GM23338 (cell line): ENCODE measurements around the gene ERF. TPM values are rescaled to one million over a fixed set of nuclear protein-coding genes. Genes with fewer than 3 reads are reported as not detected.

Experiments used
- ATAC-seq: fragments of 200-7000 bp; cut with Tn5 transposase; 3 replicates; pipeline ENCODE4 v1.9.1; 2020
- DNase-seq: peaks from one replicate; pipeline ENCODE4 v3.0.0-alpha.2; 2015; ENCODE audit warnings: low spot score
- H2AFZ ChIP-seq: fragments of 200-600 bp; sonication (generic); 2 replicates; pipeline ENCODE4 v1.8.0; 2016; ENCODE audit warnings: antibody characterized with exemption, mild to moderate bottlenecking, moderate library complexity
- H3F3A ChIP-seq: fragments of 200-600 bp; sonication (generic); replicated peaks from 2 replicates; pipeline ENCODE4 v1.8.0; 2017; ENCODE audit warnings: antibody characterized with exemption, mixed run types, low read depth
- H3K27ac ChIP-seq: fragments of 200-600 bp; sonication (generic); 2 replicates; pipeline ENCODE4 v1.6.1; 2016; ENCODE audit warnings: low read depth
- H3K27me3 ChIP-seq: fragments of 200-600 bp; sonication (generic); 2 replicates; pipeline ENCODE4 v1.8.0; 2016; ENCODE audit warnings: mild to moderate bottlenecking, mixed run types, moderate library complexity; ENCODE audit not compliant: insufficient read depth
- H3K36me3 ChIP-seq: fragments of 200-600 bp; sonication (generic); 2 replicates; pipeline ENCODE4 v1.8.0; 2016; ENCODE audit warnings: mild to moderate bottlenecking; ENCODE audit not compliant: insufficient read depth
- H3K4me1 ChIP-seq: fragments of 200-600 bp; sonication (generic); 2 replicates; pipeline ENCODE4 v1.8.0; 2016; ENCODE audit warnings: mild to moderate bottlenecking, moderate library complexity; ENCODE audit not compliant: insufficient read depth
- H3K4me2 ChIP-seq: fragments of 200-600 bp; sonication (generic); 2 replicates; pipeline ENCODE4 v1.7.1; 2017; ENCODE audit warnings: mixed run types
- H3K4me3 ChIP-seq: fragments of 200-600 bp; sonication (generic); 2 replicates; pipeline ENCODE4 v1.6.1; 2016; ENCODE audit warnings: mixed run types
- H3K79me2 ChIP-seq: fragments of 200-600 bp; sonication (generic); replicated peaks from 2 replicates; pipeline ENCODE4 v1.8.0; 2017; ENCODE audit warnings: mild to moderate bottlenecking; ENCODE audit not compliant: insufficient read depth
- H3K9me2 ChIP-seq: fragments of 200-600 bp; sonication (generic); 2 replicates; pipeline ENCODE4 v1.8.0; 2017; ENCODE audit not compliant: insufficient read depth
- H4K20me1 ChIP-seq: fragments of 200-600 bp; sonication (generic); replicated peaks from 2 replicates; pipeline ENCODE4 v1.8.0; 2017; ENCODE audit warnings: mild to moderate bottlenecking; ENCODE audit not compliant: insufficient read depth
- H3K27ac Mint-ChIP-seq: 2 replicates; pipeline ENCODE4 v1.8.0; 2020; ENCODE audit warnings: inconsistent platforms, mild to moderate bottlenecking, moderate library complexity, mixed read lengths
- H3K27me3 Mint-ChIP-seq: 3 replicates; pipeline ENCODE4 v1.8.0; 2022; ENCODE audit warnings: low read depth, mild to moderate bottlenecking, moderate library complexity, mixed read lengths, inconsistent platforms; ENCODE audit not compliant: insufficient read depth, poor library complexity
- H3K36me3 Mint-ChIP-seq: 3 replicates; pipeline ENCODE4 v1.8.0; 2021; ENCODE audit warnings: low read depth, mild to moderate bottlenecking, inconsistent platforms, moderate library complexity, mixed read lengths
- H3K4me1 Mint-ChIP-seq: 3 replicates; pipeline ENCODE4 v1.8.0; 2020; ENCODE audit warnings: mild to moderate bottlenecking, inconsistent platforms, mixed read lengths
- H3K4me3 Mint-ChIP-seq: 3 replicates; pipeline ENCODE4 v1.8.0; 2021; ENCODE audit warnings: moderate library complexity, mild to moderate bottlenecking, inconsistent platforms, mixed read lengths
- H3K9me3 Mint-ChIP-seq: 3 replicates; pipeline ENCODE4 v1.8.0; 2020; ENCODE audit warnings: moderate library complexity, mild to moderate bottlenecking, inconsistent platforms, mixed read lengths
- CTCF ChIP-seq, 2 experiments: fragments of 200-600 bp in 1 of 2; sonication (generic) in 1 of 2; conservative IDR thresholded peaks; 2 replicates each; pipeline versions ENCODE4 v1.5.1 to v1.6.1; 2016 to 2017; ENCODE audit warnings: antibody characterized with exemption in 2 of 2, low read depth in 2 of 2, mild to moderate bottlenecking in 2 of 2, moderate library complexity in 1 of 2
- EZH2phosphoT487 ChIP-seq: fragments of 200-600 bp; sonication (generic); IDR thresholded peaks from one replicate; pipeline ENCODE4 v1.8.1; 2018; ENCODE audit warnings: antibody characterized with exemption; ENCODE audit not compliant: unreplicated experiment
- ZNF462 ChIP-seq: fragments of 250-450 bp; sonication (Bioruptor Pico); IDR thresholded peaks from 2 replicates; pipeline ENCODE4 v1.5.0; 2020; ENCODE audit warnings: mild to moderate bottlenecking, moderate library complexity
- polyA plus RNA-seq: library from polyadenylated mRNA; unstranded; fragments of >200 nt; fragmentation: Nextera tagmentation; extraction: Ambion mirVana; gene quantifications from 2 replicates; pipeline ENCODE4 v1.2.1, GENCODE V29; 2016
- total RNA-seq: library from RNA; depleted of rRNA; stranded (reverse); fragments of >200 nt; shearing (Covaris generic); gene quantifications from 2 replicates; pipeline ENCODE4 v1.2.3, GENCODE V29; 2014

The ERF gene
- total and polyA plus RNA-seq, 2 experiments from 2014 or later: 29.4 to 49.4 TPM

DNA sequence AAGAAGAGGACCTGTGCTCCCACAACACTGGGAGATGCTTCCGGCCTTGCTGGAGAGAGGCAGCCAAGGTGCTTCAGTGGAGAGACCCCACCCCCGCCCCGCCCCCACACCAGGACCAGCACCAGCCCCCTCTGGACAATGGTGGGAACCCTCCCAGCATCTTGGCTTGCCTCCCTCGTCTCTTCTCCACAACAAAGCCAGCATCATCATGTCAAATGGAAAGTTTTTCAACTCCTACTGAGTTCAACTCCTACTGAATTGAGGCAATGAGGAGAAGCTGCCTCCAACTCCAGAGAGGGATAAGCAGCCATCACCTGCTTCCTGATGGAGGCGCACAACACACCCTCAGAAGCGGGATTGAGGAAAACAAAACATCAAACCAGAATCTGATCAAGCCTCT lies 50.3 kb downstream of the ERF start:
- peak in 1 of 2 experiments; percentile 39; a peak in 2 of 4 replicates for TF ChIP-seq CTCF (conservative IDR thresholded peaks at IDR 0.05; ENCODE audit: low read depth in 2 of 2)
- TF ChIP-seq EZH2phosphoT487: no peak
- peak; percentile 50; the same call in 1 of the 2 replicates for TF ChIP-seq ZNF462 (CRISPR knock-in tag)
- peak overlapping the region; percentile 62; the same call in 1 of the 2 replicates for H3K27ac Mint-ChIP-seq
- Histone ChIP-seq H2AFZ (no peak overlapping the region), H4K20me1 (peaks cover 39% of the 10 kb centered on the region), H3F3A (peaks cover 5% of the 10 kb centered on the region; the same call in 1 of the 2 replicates), H3K27me3 (no peaks in the 10 kb centered on the region), H3K79me2 (peaks cover 38% of the 10 kb centered on the region), H3K4me1 (peaks cover 18% of the 10 kb centered on the region), H3K4me2 (peak overlapping the region; percentile 67; the same call in 1 of the 2 replicates), H3K27ac (peak overlapping the region; percentile 86), H3K36me3 (peaks cover 17% of the 10 kb centered on the region; the same call in 1 of the 2 replicates), H3K9me2 (no peaks in the 10 kb centered on the region), H3K4me3 (no peak overlapping the region)
- H3K4me1 Mint-ChIP-seq: peaks cover 42% of the 10 kb centered on the region
- peak; percentile 37 for DNase-seq
- peak overlapping the region; percentile 35 for H3K4me3 Mint-ChIP-seq
- peaks cover 81% of the 10 kb centered on the region for H3K36me3 Mint-ChIP-seq
- peak; percentile 78 for ATAC-seq
- peaks cover 5% of the 10 kb centered on the region for H3K27me3 Mint-ChIP-seq
- H3K9me3 Mint-ChIP-seq: no peaks in the 10 kb centered on the region; the same call in 2 of the 3 replicates
